GM21515 (cell line): ENCODE measurements around the gene SLC6A5.
"Not testable (repeated sequence)": the region's sequence is repeated elsewhere in the genome, so short reads cannot be mapped to it uniquely, and the experiment has no call there.

ENCODE experiments used
- ATAC-seq: cut with Tn5 transposase; IDR thresholded peaks from one replicate; pipeline ENCODE4 v1.9.1; 2021; ENCODE audit not compliant: unreplicated experiment

The SLC6A5 gene

GRCh38 chr11:20599221-20600019 is at the start of gene SLC6A5:
Gene SLC6A5 (plus strand): TSS chr11:20599608. CDS start chr11:20599673, 65 bp downstream.
- no peak for ATAC-seq

GRCh38 chr11:20551096-20551495 is 48.3 kb upstream of the SLC6A5 start:
- ATAC-seq: no peak

GRCh38 chr11:20555783-20556182 is 43.6 kb upstream of the SLC6A5 start:
- ATAC-seq: no peak

- not testable (repeated sequence) for ATAC-seq
Measured at GRCh38 chr11:20556396-20556795, 43.0 kb upstream of the SLC6A5 start.

- ATAC-seq: no peak
Measured at GRCh38 chr11:20558741-20559140, 40.7 kb upstream of the SLC6A5 start.

GRCh38 chr11:20559523-20560300 is 39.7 kb upstream of the SLC6A5 start:
- no peak for ATAC-seq

- ATAC-seq: no peak
Measured at GRCh38 chr11:20561915-20562314, 37.5 kb upstream of the SLC6A5 start.

GRCh38 chr11:20563866-20564265 is 35.5 kb upstream of the SLC6A5 start:
- ATAC-seq: no peak

- ATAC-seq: no peak
Measured at GRCh38 chr11:20564846-20565635, 34.4 kb upstream of the SLC6A5 start.

GRCh38 chr11:20566115-20566514 is 33.3 kb upstream of the SLC6A5 start:
- not testable (repeated sequence) for ATAC-seq

GRCh38 chr11:20566591-20567434 is 32.6 kb upstream of the SLC6A5 start:
- ATAC-seq: no peak

GRCh38 chr11:20579725-20580124 is 19.7 kb upstream of the SLC6A5 start:
- not testable (repeated sequence) for ATAC-seq

GRCh38 chr11:20583201-20583600 is 16.2 kb upstream of the SLC6A5 start:
- no peak for ATAC-seq

GRCh38 chr11:20584093-20584774 is 15.2 kb upstream of the SLC6A5 start:
- ATAC-seq: no peak

GRCh38 chr11:20589796-20590195 is 9.6 kb upstream of the SLC6A5 start:
- ATAC-seq: no peak

GRCh38 chr11:20590381-20590780 is 9.0 kb upstream of the SLC6A5 start:
- ATAC-seq: no peak

GRCh38 chr11:20592741-20593140 is 6.7 kb upstream of the SLC6A5 start:
- no peak for ATAC-seq

GRCh38 chr11:20594274-20595061 is 4.9 kb upstream of the SLC6A5 start:
- no peak for ATAC-seq

GRCh38 chr11:20595101-20595500 is 4.3 kb upstream of the SLC6A5 start:
- no peak for ATAC-seq
